ENCODE data around the gene TELO2.

The TELO2 gene

DNA sequence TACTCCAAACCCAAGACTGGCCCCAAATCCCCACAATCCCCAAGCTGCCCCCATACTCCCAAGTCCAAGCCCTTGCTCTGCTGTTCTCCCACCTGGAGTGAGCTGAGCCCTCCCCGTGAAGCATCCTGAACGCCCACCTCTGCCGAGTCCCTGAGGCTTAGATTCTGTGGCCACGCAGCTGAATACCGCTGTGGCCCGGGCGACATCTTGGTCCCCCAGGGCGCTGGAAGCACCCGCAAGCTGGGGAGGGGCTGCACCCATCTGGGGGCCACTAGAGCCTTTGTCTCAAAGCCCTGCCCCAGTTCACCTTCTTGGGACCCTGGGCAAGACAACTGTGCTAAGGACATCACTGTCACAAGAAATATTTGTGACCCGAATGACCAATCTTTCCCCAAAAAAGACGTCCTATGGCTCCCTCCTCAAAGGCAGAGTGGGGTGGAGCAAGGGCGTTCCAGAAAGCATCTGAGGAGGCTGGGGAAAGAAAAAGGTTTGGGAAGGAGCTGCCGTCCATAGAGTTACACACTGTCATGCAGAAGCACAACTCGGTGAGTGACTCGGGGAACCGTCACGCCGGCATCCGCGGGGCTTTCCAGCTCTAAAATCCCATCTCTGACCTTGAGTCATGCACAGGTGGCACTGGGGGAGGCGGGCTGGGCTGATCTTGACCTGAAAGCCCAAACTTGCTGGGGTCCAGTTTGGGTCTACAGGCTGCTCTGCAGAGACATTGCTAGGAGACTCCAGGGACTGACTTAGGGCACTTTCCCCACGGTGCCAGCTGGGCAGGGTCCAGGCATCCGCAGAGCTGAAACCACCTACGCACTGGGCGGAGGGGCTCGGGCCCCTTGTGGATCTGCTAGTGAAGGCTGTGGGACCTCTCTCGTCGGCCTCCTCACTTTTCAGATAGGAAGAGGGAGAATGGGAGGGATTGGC is 11.0 kb upstream of the TELO2 start:
- no peaks in the 10 kb centered on the region for H3K79me2 ChIP-seq (ENCODE audit: control insufficient read depth, insufficient read depth, low read length, unreplicated experiment)
- no peak overlapping the region for H3K27ac ChIP-seq (ENCODE audit: low read depth, low read length)
- H3K4me3 ChIP-seq (ENCODE audit: low read depth, low read length), result no peak overlapping the region
- no peaks in the 10 kb centered on the region for H3K4me1 ChIP-seq (ENCODE audit: control insufficient read depth, insufficient read depth, low read length, unreplicated experiment)
- no peaks in the 10 kb centered on the region for H3K36me3 ChIP-seq (ENCODE audit: insufficient read depth, low read length)
- H3K27me3 ChIP-seq (ENCODE audit: insufficient read depth, low read length), result no peaks in the 10 kb centered on the region
- H2AFZ ChIP-seq (ENCODE audit: low read length, unreplicated experiment), result no peak overlapping the region

DNA sequence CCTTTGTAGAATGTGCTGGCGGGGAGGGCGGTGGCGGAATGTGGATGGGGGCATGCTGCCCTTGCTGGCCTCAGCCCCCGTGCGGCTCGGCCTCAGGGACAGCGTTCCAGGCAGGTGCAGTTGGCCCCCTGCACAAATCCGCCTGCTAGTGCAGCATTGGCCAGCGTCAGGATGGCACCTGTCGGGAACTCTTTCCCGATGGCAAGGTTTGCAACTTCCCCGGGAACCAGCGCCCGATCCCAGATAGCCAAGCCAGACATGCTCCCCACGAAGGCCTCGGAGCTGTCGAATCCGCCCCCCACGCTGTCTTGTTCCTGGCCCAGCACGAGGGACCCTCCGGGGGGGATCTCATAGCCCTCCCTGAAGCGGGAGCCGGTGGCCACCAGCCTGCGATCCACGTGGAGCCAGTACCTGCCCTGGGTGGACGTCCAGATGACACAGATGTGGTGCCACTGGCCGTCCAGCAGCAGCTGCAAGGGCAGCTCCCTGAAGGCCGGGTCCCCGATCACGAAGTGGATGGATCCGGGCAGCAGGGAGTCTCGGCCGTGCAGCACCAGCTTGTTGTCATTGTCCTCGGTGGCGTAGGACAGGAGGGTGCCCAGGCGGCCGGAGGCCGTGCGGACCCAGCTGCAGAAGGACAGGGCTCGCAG is 7.2 kb upstream of the TELO2 start:
- Histone ChIP-seq H3K4me3 (ENCODE audit: low read depth, low read length) (no peak overlapping the region), H3K27ac (ENCODE audit: low read depth, low read length) (no peak overlapping the region), H3K79me2 (ENCODE audit: control insufficient read depth, insufficient read depth, low read length, unreplicated experiment) (no peaks in the 10 kb centered on the region), H3K27me3 (ENCODE audit: insufficient read depth, low read length) (no peaks in the 10 kb centered on the region), H3K36me3 (ENCODE audit: insufficient read depth, low read length) (no peaks in the 10 kb centered on the region), H2AFZ (ENCODE audit: low read length, unreplicated experiment) (no peak overlapping the region), H3K4me1 (ENCODE audit: control insufficient read depth, insufficient read depth, low read length, unreplicated experiment) (no peaks in the 10 kb centered on the region)

DNA sequence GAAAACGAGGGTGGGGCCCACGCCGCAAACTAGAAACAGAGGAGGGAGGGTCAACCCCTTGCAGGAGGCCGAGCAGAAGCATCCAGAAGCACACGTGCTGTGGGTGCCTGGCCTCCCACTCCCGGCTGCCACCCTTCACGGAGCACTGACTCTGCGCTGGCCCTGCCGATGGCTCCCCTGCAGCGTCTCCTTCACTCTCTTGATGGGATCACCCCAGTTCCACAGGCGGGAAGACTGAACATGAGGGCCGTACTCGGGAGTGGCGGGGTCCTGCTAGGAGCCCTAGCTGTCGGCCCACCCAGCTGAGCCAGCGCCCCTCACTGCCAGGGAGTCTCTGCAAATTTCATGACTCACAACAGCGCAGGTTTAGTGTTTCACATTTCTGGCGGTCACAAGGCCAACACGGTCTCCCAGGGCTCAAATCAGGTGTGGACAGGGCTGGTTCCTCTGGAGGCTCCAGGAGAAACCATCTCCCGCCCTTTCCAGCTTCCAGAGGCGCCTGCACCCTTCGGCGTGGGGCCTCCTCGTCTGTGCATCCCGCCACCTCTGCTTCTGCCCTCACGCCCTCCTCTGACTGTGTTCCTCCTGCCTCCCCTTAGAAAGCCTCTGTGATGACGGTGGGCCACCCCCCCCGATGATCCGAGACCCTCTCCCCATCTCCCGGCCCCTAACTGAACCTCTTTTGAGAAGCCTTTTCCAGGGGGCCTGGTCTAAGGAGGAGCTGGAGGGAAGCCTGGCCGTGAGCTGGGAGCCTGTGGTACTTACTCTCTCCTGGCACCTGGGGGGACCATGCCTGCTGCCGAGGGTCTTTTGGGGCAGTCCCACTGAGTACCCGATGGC is 6.4 kb upstream of the TELO2 start:
- Histone ChIP-seq H3K27me3 (ENCODE audit: insufficient read depth, low read length) (no peaks in the 10 kb centered on the region), H3K79me2 (ENCODE audit: control insufficient read depth, insufficient read depth, low read length, unreplicated experiment) (no peaks in the 10 kb centered on the region), H3K4me1 (ENCODE audit: control insufficient read depth, insufficient read depth, low read length, unreplicated experiment) (no peaks in the 10 kb centered on the region), H2AFZ (ENCODE audit: low read length, unreplicated experiment) (no peak overlapping the region), H3K36me3 (ENCODE audit: insufficient read depth, low read length) (no peaks in the 10 kb centered on the region), H3K4me3 (ENCODE audit: low read depth, low read length) (no peak overlapping the region), H3K27ac (ENCODE audit: low read depth, low read length) (no peak overlapping the region)

DNA sequence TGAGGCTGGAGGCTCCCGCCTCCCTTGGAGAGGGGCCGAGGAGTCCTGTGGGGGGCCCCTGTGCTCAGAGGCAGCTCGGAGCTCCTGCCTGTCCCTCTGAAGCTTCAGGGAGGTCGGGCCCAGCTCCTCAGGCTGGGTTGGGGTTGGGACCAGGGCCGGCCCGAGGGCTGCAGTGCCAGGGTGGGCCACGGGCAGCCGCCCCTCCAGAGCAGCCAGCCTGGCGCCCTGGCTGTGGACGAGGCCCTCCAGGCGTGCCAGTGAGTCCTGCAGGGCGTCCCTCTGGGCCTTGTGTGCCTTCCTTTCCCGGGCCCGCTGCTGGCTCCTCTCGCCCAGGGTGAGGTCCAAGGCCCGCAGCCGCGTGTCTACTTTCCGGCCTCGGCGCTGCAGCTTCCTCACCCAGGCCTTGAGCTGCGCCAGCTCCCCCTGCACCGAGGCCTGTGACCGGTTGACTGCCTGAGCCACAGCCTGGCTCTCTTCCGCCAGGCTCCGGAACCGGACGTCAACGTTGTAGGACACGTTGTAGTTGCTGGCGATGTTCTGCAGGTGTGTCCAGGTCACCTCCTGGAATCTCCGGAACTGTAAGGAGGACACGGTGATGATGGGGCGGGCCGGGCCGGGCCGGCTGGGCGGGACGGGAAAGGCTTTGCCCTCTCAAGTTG is 5.6 kb upstream of the TELO2 start:
- Histone ChIP-seq H3K27me3 (ENCODE audit: insufficient read depth, low read length) (no peaks in the 10 kb centered on the region), H3K27ac (ENCODE audit: low read depth, low read length) (no peak overlapping the region), H3K4me3 (ENCODE audit: low read depth, low read length) (no peak overlapping the region), H3K79me2 (ENCODE audit: control insufficient read depth, insufficient read depth, low read length, unreplicated experiment) (no peaks in the 10 kb centered on the region), H3K4me1 (ENCODE audit: control insufficient read depth, insufficient read depth, low read length, unreplicated experiment) (peaks cover under 1% of the 10 kb centered on the region), H3K36me3 (ENCODE audit: insufficient read depth, low read length) (no peaks in the 10 kb centered on the region), H2AFZ (ENCODE audit: low read length, unreplicated experiment) (no peak overlapping the region)

DNA sequence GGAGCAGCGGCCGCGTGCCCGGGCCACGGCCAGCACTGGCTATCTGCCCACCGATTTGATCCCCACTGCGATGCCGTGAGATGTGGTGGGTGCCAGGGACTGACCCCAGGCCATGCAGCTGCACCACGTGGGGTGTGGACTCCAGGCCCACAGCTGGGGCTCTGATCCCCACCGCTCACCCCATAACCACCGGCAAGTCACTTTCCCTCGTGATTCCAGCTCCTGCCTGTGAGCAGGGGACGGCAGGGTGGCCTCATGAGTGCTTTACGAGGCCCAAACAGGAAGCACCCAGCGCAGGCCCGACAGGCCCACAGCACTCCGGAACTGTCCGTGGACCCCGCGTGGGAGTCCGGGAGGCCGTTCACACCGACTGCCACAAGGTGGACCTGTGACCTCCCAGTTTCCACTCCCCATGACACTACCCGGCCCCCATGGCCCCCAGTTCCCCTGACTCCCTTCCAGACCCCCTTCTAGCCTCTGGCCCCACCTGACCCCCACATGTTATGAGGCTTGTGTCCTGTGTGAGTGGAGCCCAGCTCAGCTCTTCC is 5.0 kb upstream of the TELO2 start:
- H3K36me3 ChIP-seq (ENCODE audit: insufficient read depth, low read length), result no peaks in the 10 kb centered on the region
- no peaks in the 10 kb centered on the region for H3K79me2 ChIP-seq (ENCODE audit: control insufficient read depth, insufficient read depth, low read length, unreplicated experiment)
- H3K4me3 ChIP-seq (ENCODE audit: low read depth, low read length), result no peak overlapping the region
- H3K27me3 ChIP-seq (ENCODE audit: insufficient read depth, low read length), result no peaks in the 10 kb centered on the region
- H3K27ac ChIP-seq (ENCODE audit: low read depth, low read length), result no peak overlapping the region
- no peak overlapping the region for H2AFZ ChIP-seq (ENCODE audit: low read length, unreplicated experiment)
- H3K4me1 ChIP-seq (ENCODE audit: control insufficient read depth, insufficient read depth, low read length, unreplicated experiment), result peaks cover 3% of the 10 kb centered on the region

GRCh38 chr16:1488619-1489018 is 4.5 kb upstream of the TELO2 start, which contains the start of gene PTX4:
TSS of gene PTX4 (minus strand) at chr16:1488944. CDS start at chr16:1488909, 35 bp downstream.
- Histone ChIP-seq H2AFZ (ENCODE audit: low read length, unreplicated experiment) (no peak within 1 kb of the TSS), H3K4me3 (ENCODE audit: low read depth, low read length) (no peak within 1 kb of the TSS), H3K27me3 (ENCODE audit: insufficient read depth, low read length) (no peaks in the 10 kb centered on the region), H3K27ac (ENCODE audit: low read depth, low read length) (no peak within 1 kb of the TSS), H3K36me3 (ENCODE audit: insufficient read depth, low read length) (no peaks in the 10 kb centered on the region), H3K79me2 (ENCODE audit: control insufficient read depth, insufficient read depth, low read length, unreplicated experiment) (peaks cover under 1% of the 10 kb centered on the region), H3K4me1 (ENCODE audit: control insufficient read depth, insufficient read depth, low read length, unreplicated experiment) (peaks cover 3% of the 10 kb centered on the region)

- peaks cover 3% of the 10 kb centered on the region for H3K4me1 ChIP-seq (ENCODE audit: control insufficient read depth, insufficient read depth, low read length, unreplicated experiment)
- H3K36me3 ChIP-seq (ENCODE audit: insufficient read depth, low read length), result no peaks in the 10 kb centered on the region
- no peak overlapping the region for H2AFZ ChIP-seq (ENCODE audit: low read length, unreplicated experiment)
- H3K27ac ChIP-seq (ENCODE audit: low read depth, low read length), result no peak overlapping the region
- no peak overlapping the region for H3K4me3 ChIP-seq (ENCODE audit: low read depth, low read length)
- H3K79me2 ChIP-seq (ENCODE audit: control insufficient read depth, insufficient read depth, low read length, unreplicated experiment), result peaks cover 5% of the 10 kb centered on the region
- no peaks in the 10 kb centered on the region for H3K27me3 ChIP-seq (ENCODE audit: insufficient read depth, low read length)
These were observed 4.1 kb upstream of the TELO2 start for GRCh38 chr16:1489077-1489476.

DNA sequence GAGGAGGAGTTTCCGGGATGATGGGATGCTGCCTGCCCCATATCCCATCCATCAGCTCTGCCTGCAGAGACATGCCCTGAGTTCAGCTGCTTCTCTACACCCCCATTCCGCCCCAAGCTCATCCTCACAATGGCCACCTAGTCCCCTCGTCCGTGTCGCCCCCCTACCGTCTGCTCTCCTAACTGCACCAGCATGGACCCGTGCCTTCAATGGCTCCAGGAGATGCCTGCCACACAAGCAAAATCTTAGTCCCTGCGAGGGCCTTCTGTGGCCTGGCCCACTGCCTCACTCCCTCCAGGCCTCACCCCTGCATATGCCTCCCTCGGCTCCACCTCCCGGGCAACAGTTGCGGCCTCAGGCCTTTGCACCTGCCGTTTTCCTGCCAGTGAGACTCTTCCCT is 1.8 kb upstream of the TELO2 start:
- peaks cover 21% of the 10 kb centered on the region for H3K79me2 ChIP-seq (ENCODE audit: control insufficient read depth, insufficient read depth, low read length, unreplicated experiment)
- no peak overlapping the region for H3K4me3 ChIP-seq (ENCODE audit: low read depth, low read length)
- peaks cover 10% of the 10 kb centered on the region for H3K4me1 ChIP-seq (ENCODE audit: control insufficient read depth, insufficient read depth, low read length, unreplicated experiment)
- no peak overlapping the region for H2AFZ ChIP-seq (ENCODE audit: low read length, unreplicated experiment)
- H3K27me3 ChIP-seq (ENCODE audit: insufficient read depth, low read length), result no peaks in the 10 kb centered on the region
- no peak overlapping the region for H3K27ac ChIP-seq (ENCODE audit: low read depth, low read length)
- no peaks in the 10 kb centered on the region; the same call in 1 of the 2 replicates for H3K36me3 ChIP-seq (ENCODE audit: insufficient read depth, low read length)

- H3K27ac ChIP-seq (ENCODE audit: low read depth, low read length), result peak overlapping the region; percentile 86; the same call in 1 of the 2 replicates
- peak overlapping the region; percentile 84 for H2AFZ ChIP-seq (ENCODE audit: low read length, unreplicated experiment)
- no peaks in the 10 kb centered on the region for H3K27me3 ChIP-seq (ENCODE audit: insufficient read depth, low read length)
- H3K4me3 ChIP-seq (ENCODE audit: low read depth, low read length), result peak overlapping the region; percentile 100
- peaks cover 10% of the 10 kb centered on the region for H3K4me1 ChIP-seq (ENCODE audit: control insufficient read depth, insufficient read depth, low read length, unreplicated experiment)
- H3K79me2 ChIP-seq (ENCODE audit: control insufficient read depth, insufficient read depth, low read length, unreplicated experiment), result peaks cover 21% of the 10 kb centered on the region
- no peaks in the 10 kb centered on the region; the same call in 1 of the 2 replicates for H3K36me3 ChIP-seq (ENCODE audit: insufficient read depth, low read length)
These were observed 858 bp upstream of the TELO2 start for GRCh38 chr16:1492082-1492922.
